HepG2 (cell line): ENCODE results near the gene DNAJB12. TPM values are rescaled to one million over a fixed set of nuclear protein-coding genes. Genes with fewer than 3 reads are reported as not detected.

Experiments
- ATF1 ChIP-seq: IDR thresholded peaks from 2 replicates; pipeline ENCODE4 v1.6.1; 2016; ENCODE audit warnings: mild to moderate bottlenecking, control low read depth
- CCDC6 ChIP-seq: sonication (generic); formaldehyde crosslinking; IDR thresholded peaks from 2 replicates; pipeline ENCODE4 v1.8.1; 2022; ENCODE audit warnings: mild to moderate bottlenecking, missing genetic modification reagents, moderate library complexity
- GFI1 ChIP-seq: sonication (generic); formaldehyde crosslinking; IDR thresholded peaks from 2 replicates; pipeline ENCODE4 v1.5.0; 2020; ENCODE audit warnings: missing genetic modification reagents, mild to moderate bottlenecking, borderline replicate concordance
- KLF15 ChIP-seq: sonication (generic); formaldehyde crosslinking; IDR thresholded peaks from 2 replicates; pipeline ENCODE4 v1.8.1; 2023; ENCODE audit warnings: borderline replicate concordance, mild to moderate bottlenecking, inconsistent platforms, missing genetic modification reagents, mixed read lengths
- MIXL1 ChIP-seq: IDR thresholded peaks from 2 replicates; pipeline ENCODE4 v1.6.1; 2016
- MZF1 ChIP-seq: sonication (generic); formaldehyde crosslinking; IDR thresholded peaks from 2 replicates; pipeline ENCODE4 v1.8.1; 2023; ENCODE audit warnings: mild to moderate bottlenecking, missing genetic modification reagents, borderline replicate concordance
- NCOA5 ChIP-seq: sonication (generic); formaldehyde crosslinking; IDR thresholded peaks from 2 replicates; pipeline ENCODE4 v1.4.0; 2020; ENCODE audit warnings: missing genetic modification reagents
- NONO ChIP-seq, 2 experiments: fragments of 450-650 bp in 1 of 2; sonication (generic) in 1 of 2; formaldehyde crosslinking in 1 of 2; IDR thresholded peaks in 1 of 2; conservative IDR thresholded peaks in 1 of 2; 2 replicates each; pipeline versions ENCODE4 v1.6.1 to v1.8.0; 2017 to 2022; ENCODE audit warnings: mild to moderate bottlenecking in 1 of 2, missing genetic modification reagents in 1 of 2, moderate library complexity in 1 of 2
- NR1H2 ChIP-seq: sonication (generic); formaldehyde crosslinking; IDR thresholded peaks from 2 replicates; pipeline ENCODE4 v1.8.1; 2022; ENCODE audit warnings: low read depth, missing genetic modification reagents, borderline replicate concordance
- PTBP1 ChIP-seq: fragments of 200-400 bp; formaldehyde crosslinking; IDR thresholded peaks from 2 replicates; pipeline ENCODE4 v1.6.1; 2018; ENCODE audit warnings: low read length, low read depth; ENCODE audit not compliant: poor library complexity, severe bottlenecking
- RARA ChIP-seq: IDR thresholded peaks from 2 replicates; pipeline ENCODE4 v1.6.1; 2016; ENCODE audit warnings: missing genetic modification reagents, missing compliant biosample characterization
- RBFOX2 ChIP-seq: fragments of 200-400 bp; formaldehyde crosslinking; IDR thresholded peaks from 2 replicates; pipeline ENCODE4 v1.6.1; 2017; ENCODE audit warnings: low read depth, mild to moderate bottlenecking, low read length
- SIN3A ChIP-seq: IDR thresholded peaks from 2 replicates; pipeline ENCODE4 v1.6.1; 2011; ENCODE audit warnings: low read depth, mild to moderate bottlenecking, control low read depth, low read length, borderline replicate concordance
- SIX4 ChIP-seq: sonication (generic); formaldehyde crosslinking; IDR thresholded peaks from 2 replicates; pipeline ENCODE4 v1.4.0; 2020; ENCODE audit warnings: missing genetic modification reagents
- SP1 ChIP-seq, 2 experiments: fragments of 450-650 bp in 1 of 2; sonication (generic) in 1 of 2; formaldehyde crosslinking in 1 of 2; IDR thresholded peaks; 2 replicates each; pipeline versions ENCODE4 v1.4.0 to v1.6.1; 2016 to 2020; ENCODE audit warnings: missing genetic modification reagents in 1 of 2
- SRSF4 ChIP-seq: fragments of 200-400 bp; formaldehyde crosslinking; IDR thresholded peaks from one replicate; pipeline ENCODE4 v1.6.1; 2018; ENCODE audit warnings: mild to moderate bottlenecking, low read depth, low read length, moderate library complexity; ENCODE audit not compliant: poor library complexity, severe bottlenecking
- THAP8 ChIP-seq: sonication (generic); formaldehyde crosslinking; IDR thresholded peaks from 2 replicates; pipeline ENCODE4 v1.5.1; 2020; ENCODE audit warnings: missing genetic modification reagents, mild to moderate bottlenecking, borderline replicate concordance
- ZBTB1 ChIP-seq: sonication (generic); formaldehyde crosslinking; IDR thresholded peaks from 2 replicates; pipeline ENCODE4 v1.4.0; 2020; ENCODE audit warnings: missing genetic modification reagents, borderline replicate concordance
- ZBTB3 ChIP-seq: sonication (generic); formaldehyde crosslinking; IDR thresholded peaks from 2 replicates; pipeline ENCODE4 v1.4.0; 2020; ENCODE audit warnings: low read depth, mild to moderate bottlenecking, moderate library complexity, missing genetic modification reagents, borderline replicate concordance
- ZFAT ChIP-seq: sonication (generic); formaldehyde crosslinking; conservative IDR thresholded peaks from 2 replicates; pipeline ENCODE4 v1.8.1; 2023; ENCODE audit warnings: missing genetic modification reagents, inconsistent platforms
- ZNF543 ChIP-seq: sonication (generic); formaldehyde crosslinking; IDR thresholded peaks from 2 replicates; pipeline ENCODE4 v1.4.0; 2020; ENCODE audit warnings: mild to moderate bottlenecking, missing genetic modification reagents
- ZNF549 ChIP-seq: sonication (generic); formaldehyde crosslinking; IDR thresholded peaks from 2 replicates; pipeline ENCODE4 v1.5.0; 2020; ENCODE audit warnings: missing genetic modification reagents
- ZNF589 ChIP-seq: sonication (generic); formaldehyde crosslinking; conservative IDR thresholded peaks from 2 replicates; pipeline ENCODE4 v1.8.0; 2022; ENCODE audit warnings: mild to moderate bottlenecking, moderate library complexity, missing genetic modification reagents
- ZNF639 ChIP-seq: conservative IDR thresholded peaks from 2 replicates; pipeline ENCODE4 v1.6.1; 2018; ENCODE audit warnings: missing genetic modification reagents
- polyA plus RNA-seq, 8 experiments: library from polyadenylated mRNA; depleted of rRNA in 3 of 8; stranded (reverse) in 7 of 8; unstranded in 1 of 8; fragments of >200 nt; fragmentation: Illumina TruSeq in 4 of 8; extraction: Trizol in 4 of 8; gene quantifications; 2 replicates each; pipeline versions ENCODE4 v1.2.1 to v1.2.3, GENCODE V29; 2011 to 2016; ENCODE audit warnings: low read depth in 4 of 8, missing spikeins in 1 of 8, mixed read lengths in 1 of 8; ENCODE audit not compliant: insufficient read depth in 1 of 8
- total RNA-seq, 5 experiments: library from RNA; depleted of rRNA; stranded (reverse); fragments of >200 nt; fragmentation: Illumina TruSeq; extraction: Trizol; gene quantifications; 2 replicates each; pipeline ENCODE4 v1.2.3, GENCODE V29; 2016; ENCODE audit warnings: low read depth in 1 of 5
- TF ChIP-seq, protein P1 (sequence below): sonication (generic); formaldehyde crosslinking; IDR thresholded peaks from 2 replicates; pipeline ENCODE4 v1.5.1; 2020; ENCODE audit warnings: mild to moderate bottlenecking, missing genetic modification reagents, borderline replicate concordance
- TF ChIP-seq, protein P2 (sequence below): sonication (generic); formaldehyde crosslinking; IDR thresholded peaks from 2 replicates; pipeline ENCODE4 v1.4.0; 2020; ENCODE audit warnings: missing genetic modification reagents; ENCODE audit errors: not compliant biosample characterization

The DNAJB12 gene
- total and polyA plus RNA-seq, 2 of the 13 experiments (the other 11 are each of a cell fraction or from before 2014, with no cell fraction given) = 10.8 to 18.2 TPM

DNA sequence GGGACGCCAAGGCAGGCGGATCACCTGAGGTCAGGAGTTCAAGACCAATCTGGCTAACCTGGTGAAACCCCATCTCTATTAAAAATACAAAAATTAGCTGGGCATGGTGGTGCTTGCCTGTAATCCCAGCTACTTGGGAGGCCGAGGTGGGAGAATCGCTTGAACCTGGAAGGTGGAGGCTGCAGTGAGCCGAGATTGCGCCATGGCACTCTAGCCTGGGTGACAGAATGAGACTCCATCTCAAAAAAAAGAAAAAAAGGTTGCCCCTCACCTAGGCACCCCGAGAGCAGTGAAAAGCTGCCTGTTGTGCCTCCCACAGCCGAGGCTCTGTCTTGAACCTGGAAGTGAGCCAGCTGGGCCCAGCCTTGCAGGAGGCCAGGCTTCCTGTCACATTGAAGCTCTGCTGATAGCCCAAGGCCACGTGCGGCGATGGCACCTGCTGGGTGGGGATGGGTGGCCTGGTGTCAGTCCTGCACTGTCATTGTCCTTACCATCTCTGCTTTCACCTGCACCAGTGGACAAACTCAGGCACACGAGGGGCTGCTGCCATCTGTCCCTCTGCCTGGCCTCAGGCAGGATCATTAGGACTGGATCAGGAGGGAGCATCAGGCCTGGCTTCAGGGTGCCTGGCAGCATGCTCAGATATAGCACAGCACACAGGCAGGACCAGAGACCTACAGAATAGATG lies 37.8 kb downstream of the DNAJB12 start (continued):
- TF ChIP-seq NR1H2 (CRISPR knock-in tag) (no peak), PTBP1 (no peak), SIX4 (no peak), ZBTB3 (CRISPR knock-in tag) (no peak), THAP8 (CRISPR knock-in tag) (no peak), SRSF4 (no peak), NCOA5 (CRISPR knock-in tag) (no peak), ZBTB1 (CRISPR knock-in tag) (no peak), NONO (IDR thresholded peaks at IDR 0.05) (no peak), NONO (CRISPR knock-in tag; conservative IDR thresholded peaks at IDR 0.05) (0 out of 2 replicates have a peak, but pooled peaks have one; percentile 50), RARA (CRISPR knock-in tag) (peak; percentile 74), MIXL1 (CRISPR knock-in tag) (peak; percentile 77; the same call in 1 of the 2 replicates), MZF1 (CRISPR knock-in tag) (peak; percentile 82; the same call in 1 of the 2 replicates), CCDC6 (peak; percentile 70), ZNF639 (CRISPR knock-in tag) (peak; percentile 63; the same call in 1 of the 2 replicates), GFI1 (CRISPR knock-in tag) (no peak), ZNF589 (CRISPR knock-in tag) (peak; percentile 49; the same call in 1 of the 2 replicates), ZNF543 (CRISPR knock-in tag) (no peak), KLF15 (0 out of 2 replicates have a peak, but pooled peaks have one; percentile 55), ZNF549 (no peak), SP1 (IDR thresholded peaks at IDR 0.05) (no peak), SP1 (CRISPR knock-in tag; IDR thresholded peaks at IDR 0.05) (0 out of 2 replicates have a peak, but pooled peaks have one; percentile 25), ATF1 (CRISPR knock-in tag) (no peak), RBFOX2 (no peak), ZFAT (CRISPR knock-in tag) (no peak), SIN3A (no peak; the same call in 1 of the 2 replicates)
- TF ChIP-seq, protein P1, sequence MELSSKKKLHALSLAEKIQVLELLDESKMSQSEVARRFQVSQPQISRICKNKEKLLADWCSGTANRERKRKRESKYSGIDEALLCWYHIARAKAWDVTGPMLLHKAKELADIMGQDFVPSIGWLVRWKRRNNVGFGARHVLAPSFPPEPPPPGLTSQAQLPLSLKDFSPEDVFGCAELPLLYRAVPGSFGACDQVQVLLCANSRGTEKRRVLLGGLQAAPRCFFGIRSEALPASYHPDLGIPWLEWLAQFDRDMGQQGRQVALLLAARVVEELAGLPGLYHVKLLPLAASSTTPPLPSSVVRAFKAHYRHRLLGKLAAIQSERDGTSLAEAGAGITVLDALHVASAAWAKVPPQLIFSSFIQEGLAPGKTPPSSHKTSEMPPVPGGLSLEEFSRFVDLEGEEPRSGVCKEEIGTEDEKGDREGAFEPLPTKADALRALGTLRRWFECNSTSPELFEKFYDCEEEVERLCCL (CRISPR knock-in tag) = no peak
- TF ChIP-seq, protein P2, sequence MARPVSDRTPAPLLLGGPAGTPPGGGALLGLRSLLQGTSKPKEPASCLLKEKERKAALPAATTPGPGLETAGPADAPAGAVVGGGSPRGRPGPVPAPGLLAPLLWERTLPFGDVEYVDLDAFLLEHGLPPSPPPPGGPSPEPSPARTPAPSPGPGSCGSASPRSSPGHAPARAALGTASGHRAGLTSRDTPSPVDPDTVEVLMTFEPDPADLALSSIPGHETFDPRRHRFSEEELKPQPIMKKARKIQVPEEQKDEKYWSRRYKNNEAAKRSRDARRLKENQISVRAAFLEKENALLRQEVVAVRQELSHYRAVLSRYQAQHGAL (CRISPR knock-in tag) = no peak
